H1 (cell line): ENCODE results near the gene RABEPK. TPM values are rescaled to one million over a fixed set of nuclear protein-coding genes. Genes with fewer than 3 reads are reported as not detected.

Experiments used
- CTCF ChIA-PET: fragments of 300-600 bp; sonication (Branson Sonifier 250); formaldehyde crosslinking; loops from one replicate; lab custom pipeline; 2021; ENCODE audit not compliant: partially characterized antibody; lab: Charles Lee
- POLR2A ChIA-PET: fragments of 300-600 bp; sonication (Branson Sonifier 250); formaldehyde crosslinking; loops from one replicate; lab custom pipeline; 2021; ENCODE audit warnings: inconsistent platforms; ENCODE audit not compliant: partially characterized antibody; lab: Charles Lee
- DNase-seq, 2 experiments: peaks; one replicate each; pipeline versions ENCODE4 v3.0.0 to v3.0.0-alpha.2; 2010 to 2022; ENCODE audit warnings: low spot score in 2 of 2, low read depth in 1 of 2, mixed read lengths in 1 of 2
- FAIRE-seq: peaks from 2 replicates; lab custom pipeline; 2011; peaks lifted over from hg19 to GRCh38; lab: Jason Lieb, UNC
- H2AFZ ChIP-seq: 2 replicates; pipeline ENCODE4 v1.8.1; 2012; ENCODE audit warnings: low read length, inconsistent platforms
- H2AK5ac ChIP-seq: 2 replicates; pipeline ENCODE4 v1.6.1; 2013; ENCODE audit warnings: low read depth, low read length
- H2BK120ac ChIP-seq: replicated peaks from 2 replicates; pipeline ENCODE3; 2013; ENCODE audit warnings: low read depth, low read length, inconsistent platforms
- H2BK12ac ChIP-seq: 2 replicates; pipeline ENCODE4 v1.6.1; 2013; ENCODE audit warnings: low read depth, low read length
- H2BK15ac ChIP-seq: 2 replicates; pipeline ENCODE4 v1.6.1; 2013; ENCODE audit warnings: low read length
- H2BK20ac ChIP-seq: 2 replicates; pipeline ENCODE4 v1.6.1; 2013; ENCODE audit warnings: low read length
- H2BK5ac ChIP-seq: 2 replicates; pipeline ENCODE4 v1.6.1; 2013; ENCODE audit warnings: low read depth, low read length
- H3K14ac ChIP-seq: 2 replicates; pipeline ENCODE4 v1.6.1; 2013; ENCODE audit warnings: inconsistent platforms; ENCODE audit not compliant: insufficient read length
- H3K18ac ChIP-seq: 2 replicates; pipeline ENCODE4 v1.6.1; 2013; ENCODE audit warnings: low read length; ENCODE audit errors: extremely low read depth
- H3K23ac ChIP-seq: 2 replicates; pipeline ENCODE4 v1.6.1; 2013; ENCODE audit warnings: inconsistent platforms; ENCODE audit not compliant: insufficient read length
- H3K23me2 ChIP-seq: 2 replicates; pipeline ENCODE4 v1.6.1; 2013; ENCODE audit warnings: low read depth, low read length
- H3K27ac ChIP-seq: 2 replicates; pipeline ENCODE4 v1.6.1; 2011; ENCODE audit warnings: low read depth, low read length, inconsistent platforms
- H3K27me3 ChIP-seq, 4 experiments: replicated peaks in 1 of 4; 1 replicate in 1 of 4; 2 replicates in 3 of 4; pipeline versions ENCODE4 v1.6.1 to v1.8.1; 2011 to 2013; ENCODE audit warnings: low read length in 3 of 4, mild to moderate bottlenecking in 3 of 4, inconsistent platforms in 2 of 4, mixed read lengths in 2 of 4, moderate library complexity in 1 of 4; ENCODE audit not compliant: control insufficient read depth in 3 of 4, insufficient read depth in 3 of 4; ENCODE audit errors: extremely low read depth in 1 of 4
- H3K36me3 ChIP-seq, 4 experiments: 2 replicates each; pipeline versions ENCODE4 v1.6.1 to v1.8.1; 2011 to 2013; ENCODE audit warnings: mild to moderate bottlenecking in 4 of 4, low read length in 3 of 4, moderate library complexity in 2 of 4, control low read depth in 1 of 4, inconsistent platforms in 1 of 4; ENCODE audit not compliant: insufficient read depth in 4 of 4, control insufficient read depth in 2 of 4
- H3K4ac ChIP-seq: replicated peaks from 2 replicates; pipeline ENCODE3; 2013; ENCODE audit warnings: low read length, low read depth, mixed read lengths, inconsistent platforms; ENCODE audit not compliant: insufficient read length
- H3K4me1 ChIP-seq, 4 experiments: replicated peaks in 1 of 4; 1 replicate in 1 of 4; 2 replicates in 3 of 4; pipeline versions ENCODE4 v1.6.1 to v1.8.1; 2011 to 2013; ENCODE audit warnings: low read length in 3 of 4, inconsistent platforms in 2 of 4, mixed read lengths in 1 of 4; ENCODE audit not compliant: insufficient read depth in 4 of 4, control insufficient read depth in 3 of 4
- H3K4me2 ChIP-seq, 2 experiments: 2 replicates each; pipeline versions ENCODE4 v1.6.1 to v1.8.1; 2011 to 2013; ENCODE audit warnings: low read depth in 2 of 2, low read length in 2 of 2, control low read depth in 1 of 2, inconsistent platforms in 1 of 2, mild to moderate bottlenecking in 1 of 2; ENCODE audit not compliant: insufficient read depth in 1 of 2
- H3K4me3 ChIP-seq, 4 experiments: fragments of 200-600, 300-600 bp in 1 of 4; sonication (generic), shearing (Covaris generic), sonication (Bioruptor Twin) in 1 of 4; 2 replicates each; pipeline versions ENCODE4 v1.5.1 to v1.8.1; 2011 to 2016; ENCODE audit warnings: low read length in 4 of 4, low read depth in 3 of 4, control low read depth in 2 of 4, inconsistent platforms in 2 of 4, mild to moderate bottlenecking in 2 of 4, mixed read lengths in 1 of 4, moderate library complexity in 1 of 4; ENCODE audit not compliant: insufficient read depth in 2 of 4; ENCODE audit errors: extremely low read depth in 1 of 4
- H3K56ac ChIP-seq: replicated peaks from 2 replicates; pipeline ENCODE3; 2013; ENCODE audit warnings: low read depth, mild to moderate bottlenecking, mixed read lengths, low read length, inconsistent platforms; ENCODE audit not compliant: insufficient read length
- H3K79me1 ChIP-seq: 2 replicates; pipeline ENCODE4 v1.6.1; 2013; ENCODE audit warnings: low read depth, low read length, control low read depth
- H3K79me2 ChIP-seq, 2 experiments: 2 replicates each; pipeline versions ENCODE4 v1.6.1 to v1.8.1; 2012 to 2013; ENCODE audit warnings: low read length in 2 of 2, mild to moderate bottlenecking in 2 of 2, inconsistent platforms in 1 of 2; ENCODE audit not compliant: insufficient read depth in 2 of 2, control insufficient read depth in 1 of 2
- H3K9ac ChIP-seq, 4 experiments: replicated peaks in 1 of 4; 1 replicate in 1 of 4; 2 replicates in 3 of 4; pipeline versions ENCODE4 v1.6.1 to v1.8.1; 2011 to 2013; ENCODE audit warnings: low read depth in 3 of 4, low read length in 3 of 4, control low read depth in 2 of 4, mild to moderate bottlenecking in 2 of 4, moderate library complexity in 2 of 4, inconsistent platforms in 1 of 4; ENCODE audit errors: extremely low read depth in 1 of 4
- H3K9me3 ChIP-seq, 2 experiments: 2 replicates each; pipeline versions ENCODE4 v1.6.1 to v1.8.1; 2012 to 2013; ENCODE audit warnings: mild to moderate bottlenecking in 2 of 2, moderate library complexity in 2 of 2, control low read depth in 1 of 2, inconsistent platforms in 1 of 2, low read depth in 1 of 2, low read length in 1 of 2, mixed read lengths in 1 of 2; ENCODE audit not compliant: insufficient read depth in 2 of 2
- H4K20me1 ChIP-seq, 2 experiments: replicated peaks in 1 of 2; 2 replicates each; pipeline versions ENCODE3 to v1.8.1; 2011 to 2013; ENCODE audit warnings: inconsistent platforms in 2 of 2, low read length in 2 of 2, mild to moderate bottlenecking in 1 of 2; ENCODE audit not compliant: insufficient read depth in 2 of 2, control insufficient read depth in 1 of 2
- H4K5ac ChIP-seq: 2 replicates; pipeline ENCODE4 v1.6.1; 2013; ENCODE audit warnings: low read length, low read depth, mixed read lengths, inconsistent platforms; ENCODE audit not compliant: insufficient read length
- H4K8ac ChIP-seq: 2 replicates; pipeline ENCODE4 v1.8.0; 2013; ENCODE audit warnings: mild to moderate bottlenecking, moderate library complexity, low read length, inconsistent platforms; ENCODE audit not compliant: insufficient read depth; ENCODE audit errors: extremely low read depth
- H4K91ac ChIP-seq: replicated peaks from 2 replicates; pipeline ENCODE3; 2013; ENCODE audit warnings: low read length, mixed read lengths, inconsistent platforms; ENCODE audit not compliant: insufficient read length
- FOSL1 ChIP-seq: IDR thresholded peaks from 2 replicates; pipeline ENCODE4 v1.6.1; 2011; ENCODE audit warnings: mild to moderate bottlenecking, low read depth, low read length, moderate library complexity; ENCODE audit not compliant: insufficient read depth
- NRF1 ChIP-seq: IDR thresholded peaks from 2 replicates; pipeline ENCODE4 v1.6.1; 2011; ENCODE audit warnings: mild to moderate bottlenecking, low read depth, low read length, improper control_type of control experiment
- RXRA ChIP-seq: IDR thresholded peaks from 2 replicates; pipeline ENCODE4 v1.6.1; 2011; ENCODE audit warnings: low read depth, mild to moderate bottlenecking, low read length, moderate library complexity; ENCODE audit not compliant: insufficient read depth
- SAP30 ChIP-seq: fragments of 300-600 bp; sonication (generic); IDR thresholded peaks from 2 replicates; pipeline ENCODE4 v1.7.1; 2012; ENCODE audit warnings: low read length, moderate library complexity, mild to moderate bottlenecking, inconsistent platforms; ENCODE audit not compliant: insufficient read depth, insufficient replicate concordance
- WGBS, 2 experiments: shearing (Covaris generic) in 1 of 2; methylation state at CpG; one replicate each; pipeline versions ENCODE4 v1.1.6 to v1.1.7; 2013 to 2015; ENCODE audit warnings: low lambda C conversion rate in 2 of 2, mixed read lengths in 2 of 2, inconsistent platforms in 1 of 2, low coverage in 1 of 2, missing lambda C conversion rate in 1 of 2; ENCODE audit not compliant: insufficient replicate concordance in 2 of 2, insufficient coverage in 1 of 2, insufficient read length in 1 of 2; ENCODE audit errors: extremely low coverage in 1 of 2, missing lambda C conversion rate in 1 of 2; 5-methylcytosine and 5-hydroxymethylcytosine counted together
- polyA plus RNA-seq, 7 experiments: library from polyadenylated mRNA; depleted of rRNA in 3 of 7; stranded (reverse) in 5 of 7; unstranded in 2 of 7; fragments of >200 nt in 5 of 7; fragments of 200-250 nt in 2 of 7; gene quantifications; 1 replicate in 5 of 7; 2 replicates in 1 of 7; 4 replicates in 1 of 7; pipeline versions ENCODE4 v1.2.1 to v1.2.3, GENCODE V29; 2011 to 2013; ENCODE audit warnings: missing spikeins in 2 of 7, mixed read lengths in 2 of 7
- total RNA-seq: library from RNA; stranded (reverse); fragmentation: NEBNext Ultra II Directional; extraction: Animal tissue kit (Norgen Biotek cat#: 25700); gene quantifications from 2 replicates; pipeline ENCODE4 v1.2.1, GENCODE V29; 2021

Gene RABEPK
- total and polyA plus RNA-seq, 2 of the 8 experiments (the other 6 are each of a cell fraction or from before 2014, with no cell fraction given) = 26.3 to 34.3 TPM

DNA sequence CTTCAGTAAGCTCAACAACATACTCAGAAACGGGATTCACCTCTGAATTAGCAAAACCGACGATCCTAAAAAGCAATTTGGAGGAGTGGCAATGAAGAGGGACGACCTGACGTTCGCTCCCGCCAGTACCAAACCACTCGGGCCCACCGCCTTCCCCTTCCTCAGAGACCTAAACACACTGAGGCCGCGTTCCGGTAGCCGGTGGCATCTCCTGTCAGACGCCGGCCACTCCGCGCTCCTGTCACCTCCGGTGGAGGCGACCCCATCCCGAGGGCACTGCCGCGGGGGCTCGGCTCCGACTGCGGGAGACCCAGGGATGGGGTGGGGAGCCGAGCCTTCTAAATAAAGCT is 11.4 kb upstream of the RABEPK start:
- TF ChIP-seq SAP30 (peak; percentile 47), NRF1 (no peak), RXRA (no peak), FOSL1 (no peak)
- H2BK12ac ChIP-seq = no peak overlapping the region
- no peak overlapping the region for H3K56ac ChIP-seq
- no peak overlapping the region for H4K91ac ChIP-seq
- H4K5ac ChIP-seq = no peak overlapping the region
- peak overlapping the region; percentile 96; the same call in 1 of the 2 replicates for H4K8ac ChIP-seq
- H2BK20ac ChIP-seq = no peak overlapping the region
- H3K23me2 ChIP-seq = peaks cover 4% of the 10 kb centered on the region; the same call in 1 of the 2 replicates
- H3K18ac ChIP-seq = no peak overlapping the region
- no peak overlapping the region for H3K14ac ChIP-seq
- H3K4me3 ChIP-seq = peak overlapping the region; percentile 95 to 99 (median 96)
- no peak overlapping the region for H2AFZ ChIP-seq
- peak overlapping the region; percentile 66 to 87 (median 79) for H3K9ac ChIP-seq
- H3K27ac ChIP-seq = peak overlapping the region; percentile 73; the same call in 1 of the 2 replicates
- peaks cover 0 to 3% (median 1%) of the 10 kb centered on the region in 4 experiments; a peak in 1 of 7 replicates for H3K4me1 ChIP-seq
- peak overlapping the region; percentile 71 to 88 for H3K4me2 ChIP-seq
- ChIA-PET CTCF (interaction anchor here (0.5 kb wide), 1 partner anchor 66 kb away, joined by 3 read pairs; no protein-coding TSS in a partner anchor), POLR2A (interaction anchor here (0.6 kb wide), 1 partner anchor 115 kb away, joined by 3 read pairs; no protein-coding TSS in a partner anchor)
- peaks cover 17 to 54% of the 10 kb centered on the region in 2 experiments for H3K79me2 ChIP-seq
- no peak overlapping the region for H2BK120ac ChIP-seq
- WGBS, 2 experiments = 3% methylated on average over 20 of the region's 26 CpGs; no CpG with 5 or more reads in 1 of the 2 experiments
- no peaks in the 10 kb centered on the region for H3K36me3 ChIP-seq
- H3K4ac ChIP-seq = no peak overlapping the region
- no peaks in the 10 kb centered on the region for H3K9me3 ChIP-seq
- FAIRE-seq (no peak), DNase-seq (no peak)
- H2AK5ac ChIP-seq = no peak overlapping the region
- peak overlapping the region; percentile 66; the same call in 1 of the 2 replicates for H2BK5ac ChIP-seq
- H3K27me3 ChIP-seq = no peaks in the 10 kb centered on the region
- no peak overlapping the region for H2BK15ac ChIP-seq
- H3K23ac ChIP-seq = no peak overlapping the region
- no peaks in the 10 kb centered on the region for H3K79me1 ChIP-seq
- H4K20me1 ChIP-seq = peaks cover 2 to 3% of the 10 kb centered on the region in 2 experiments
